Right lobe of liver (tissue), 4 donors: ENCODE data around the gene CGB8.
"Not testable (repeated sequence)": the region's sequence is repeated elsewhere in the genome, so short reads cannot be mapped to it uniquely, and the experiment has no call there.

ENCODE experiments used
- POLR2A ChIP-seq: fragments of 450-650 bp; IDR thresholded peaks from one replicate; pipeline ENCODE4 v1.6.1; 2017; ENCODE audit warnings: antibody characterized with exemption, mild to moderate bottlenecking
- TF ChIP-seq, protein P1 (sequence below), 4 donors: fragments of 200-600 bp in 3 of 4; fragments of 450-650 bp in 1 of 4; IDR thresholded peaks; one replicate each; pipeline versions ENCODE4 v1.5.1 to v1.8.0; 2016 to 2022; ENCODE audit warnings: antibody characterized with exemption in 4 of 4, mild to moderate bottlenecking in 2 of 4
- donor health status: DM: no; HTN: no; CAD: no.
- donor health status: DM: no; HTN: no; CAD: no.
- donor health status: DM: no; HTN: yes; CAD: no.

DNA sequence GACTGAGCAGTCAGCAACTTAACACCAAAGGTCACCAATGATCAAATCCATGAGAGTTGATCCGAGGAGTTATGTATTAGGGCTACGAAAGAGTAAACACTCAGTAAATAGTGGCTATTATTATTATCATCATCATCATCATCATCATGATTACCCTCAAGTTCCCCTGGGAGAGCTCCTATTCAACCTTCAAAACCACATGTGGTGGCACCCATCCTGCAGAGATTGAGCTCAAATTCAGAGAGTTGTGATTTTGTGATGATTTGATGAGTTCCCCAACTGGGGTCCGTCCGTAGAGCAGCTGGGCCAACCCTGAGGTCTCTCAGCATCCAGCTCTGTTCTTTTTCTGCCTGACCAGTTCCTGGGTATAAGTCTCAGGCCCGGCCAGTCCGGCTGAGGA lies 23.8 kb downstream of the CGB8 start:
- TF ChIP-seq, protein P1, sequence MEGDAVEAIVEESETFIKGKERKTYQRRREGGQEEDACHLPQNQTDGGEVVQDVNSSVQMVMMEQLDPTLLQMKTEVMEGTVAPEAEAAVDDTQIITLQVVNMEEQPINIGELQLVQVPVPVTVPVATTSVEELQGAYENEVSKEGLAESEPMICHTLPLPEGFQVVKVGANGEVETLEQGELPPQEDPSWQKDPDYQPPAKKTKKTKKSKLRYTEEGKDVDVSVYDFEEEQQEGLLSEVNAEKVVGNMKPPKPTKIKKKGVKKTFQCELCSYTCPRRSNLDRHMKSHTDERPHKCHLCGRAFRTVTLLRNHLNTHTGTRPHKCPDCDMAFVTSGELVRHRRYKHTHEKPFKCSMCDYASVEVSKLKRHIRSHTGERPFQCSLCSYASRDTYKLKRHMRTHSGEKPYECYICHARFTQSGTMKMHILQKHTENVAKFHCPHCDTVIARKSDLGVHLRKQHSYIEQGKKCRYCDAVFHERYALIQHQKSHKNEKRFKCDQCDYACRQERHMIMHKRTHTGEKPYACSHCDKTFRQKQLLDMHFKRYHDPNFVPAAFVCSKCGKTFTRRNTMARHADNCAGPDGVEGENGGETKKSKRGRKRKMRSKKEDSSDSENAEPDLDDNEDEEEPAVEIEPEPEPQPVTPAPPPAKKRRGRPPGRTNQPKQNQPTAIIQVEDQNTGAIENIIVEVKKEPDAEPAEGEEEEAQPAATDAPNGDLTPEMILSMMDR (IDR thresholded peaks at IDR 0.05), result not testable (repeated sequence)
- TF ChIP-seq POLR2A, result not testable (repeated sequence)
